ENCODE results near the gene HUS1B. TPM values are rescaled to one million over a fixed set of nuclear protein-coding genes. Genes with fewer than 3 reads are reported as not detected.

The HUS1B gene
- 1.3 and 1.8 TPM in 2 replicates for total RNA-seq
- long read RNA-seq, result 0 reads

DNA sequence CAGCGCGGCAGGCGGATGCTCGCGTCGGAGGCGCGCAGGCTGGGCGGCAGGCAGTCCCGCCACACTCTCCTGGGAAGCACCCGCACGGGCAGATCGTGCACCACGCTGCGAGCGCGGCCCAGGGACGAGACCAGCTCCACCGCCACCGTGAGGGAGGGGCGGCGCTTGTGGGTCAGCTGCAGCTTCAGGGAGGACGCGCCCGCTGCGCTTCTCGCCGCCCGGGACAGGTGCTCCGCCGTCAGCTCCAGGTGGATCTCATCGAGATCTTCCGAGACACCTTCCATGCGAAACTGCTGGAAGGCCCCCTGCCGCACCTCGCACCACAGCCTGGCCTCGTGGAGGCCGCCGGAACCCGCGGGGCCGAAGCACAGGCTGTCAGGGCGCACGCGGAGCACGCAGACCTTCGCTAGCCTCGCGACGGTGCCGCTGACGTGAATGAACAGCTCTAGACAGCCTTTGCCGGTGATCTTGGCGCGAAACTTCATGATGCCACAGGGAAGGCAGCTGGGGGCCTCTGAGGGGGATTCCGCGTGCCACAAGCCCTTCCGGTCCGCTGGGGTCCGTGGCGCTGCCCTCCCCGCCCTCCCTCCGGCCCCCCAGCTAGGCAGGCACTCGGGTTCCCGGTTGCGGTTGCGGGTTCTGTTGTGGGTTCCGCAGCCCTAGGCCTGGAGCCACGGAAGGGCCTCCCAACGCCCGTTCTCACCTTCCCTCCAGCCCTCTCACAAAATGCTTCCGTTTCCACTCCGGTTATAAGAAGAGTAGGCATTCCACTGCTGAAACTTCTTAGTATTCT lies at the start of gene HUS1B:
HUS1B (minus strand) TSS at position 641 of the 793 bp plus-strand sequence; CDS start at position 485, 156 bp downstream.
- TF ChIP-seq, protein P1, sequence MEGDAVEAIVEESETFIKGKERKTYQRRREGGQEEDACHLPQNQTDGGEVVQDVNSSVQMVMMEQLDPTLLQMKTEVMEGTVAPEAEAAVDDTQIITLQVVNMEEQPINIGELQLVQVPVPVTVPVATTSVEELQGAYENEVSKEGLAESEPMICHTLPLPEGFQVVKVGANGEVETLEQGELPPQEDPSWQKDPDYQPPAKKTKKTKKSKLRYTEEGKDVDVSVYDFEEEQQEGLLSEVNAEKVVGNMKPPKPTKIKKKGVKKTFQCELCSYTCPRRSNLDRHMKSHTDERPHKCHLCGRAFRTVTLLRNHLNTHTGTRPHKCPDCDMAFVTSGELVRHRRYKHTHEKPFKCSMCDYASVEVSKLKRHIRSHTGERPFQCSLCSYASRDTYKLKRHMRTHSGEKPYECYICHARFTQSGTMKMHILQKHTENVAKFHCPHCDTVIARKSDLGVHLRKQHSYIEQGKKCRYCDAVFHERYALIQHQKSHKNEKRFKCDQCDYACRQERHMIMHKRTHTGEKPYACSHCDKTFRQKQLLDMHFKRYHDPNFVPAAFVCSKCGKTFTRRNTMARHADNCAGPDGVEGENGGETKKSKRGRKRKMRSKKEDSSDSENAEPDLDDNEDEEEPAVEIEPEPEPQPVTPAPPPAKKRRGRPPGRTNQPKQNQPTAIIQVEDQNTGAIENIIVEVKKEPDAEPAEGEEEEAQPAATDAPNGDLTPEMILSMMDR (IDR thresholded peaks at IDR 0.05), result no peak
- peaks cover 8% of the 10 kb centered on the region for H3K9me3 Mint-ChIP-seq (ENCODE audit: unreplicated experiment)
- no peak within 1 kb of the TSS for H3K4me3 Mint-ChIP-seq (ENCODE audit: unreplicated experiment)
- peaks cover 9% of the 10 kb centered on the region for H3K36me3 Mint-ChIP-seq (ENCODE audit: unreplicated experiment)
- H3K27me3 Mint-ChIP-seq (ENCODE audit: unreplicated experiment), result no peaks in the 10 kb centered on the region
- peaks cover 46% of the 10 kb centered on the region for H3K4me1 Mint-ChIP-seq (ENCODE audit: unreplicated experiment)
- no peak for DNase-seq (ENCODE audit: extremely low spot score, unreplicated experiment)
- peak within 1 kb of the TSS; percentile 82 for H3K27ac Mint-ChIP-seq (ENCODE audit: unreplicated experiment)

DNA sequence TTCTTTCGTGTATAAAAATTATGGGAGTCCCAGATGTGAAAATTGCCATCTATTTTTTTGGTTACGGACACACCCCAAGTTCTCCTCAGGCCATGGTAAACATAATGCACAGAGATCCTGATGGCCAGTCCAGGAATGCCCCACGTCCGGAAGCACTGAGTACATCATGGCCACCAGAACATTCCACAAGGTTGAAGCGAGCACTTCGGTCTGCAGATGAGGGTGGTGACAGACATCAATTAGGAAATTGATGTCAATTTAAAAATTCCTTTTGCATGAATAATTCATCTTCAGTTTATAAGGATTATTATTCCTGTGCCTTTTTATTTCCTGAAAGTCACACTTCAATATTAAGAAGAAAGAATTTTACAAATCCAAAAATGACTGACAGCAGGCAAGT lies 49.2 kb upstream of the HUS1B start:
- DNase-seq (ENCODE audit: extremely low spot score, unreplicated experiment), result no peak

DNA sequence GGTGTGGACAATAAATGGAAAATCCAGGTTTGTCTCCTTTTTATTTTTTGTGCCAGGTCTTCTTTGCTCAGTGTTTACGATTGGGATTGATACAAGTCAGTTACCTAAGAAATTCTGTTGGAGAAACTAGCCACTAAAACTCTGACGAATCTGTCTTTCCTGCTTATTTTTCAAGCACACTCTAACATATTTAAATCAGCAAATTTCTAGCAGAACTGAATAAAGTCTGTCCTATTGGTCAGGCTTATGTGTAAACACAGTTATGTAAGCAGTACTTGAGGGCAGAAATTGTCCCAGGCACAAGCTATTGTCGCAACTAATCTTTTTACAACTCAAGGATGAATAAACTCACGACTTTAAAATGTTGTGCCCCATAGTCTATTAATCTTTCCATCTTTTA lies 48.1 kb upstream of the HUS1B start:
- Mint-ChIP-seq H3K4me1 (ENCODE audit: unreplicated experiment) (peaks cover 61% of the 10 kb centered on the region), H3K4me3 (ENCODE audit: unreplicated experiment) (no peak overlapping the region), H3K9me3 (ENCODE audit: unreplicated experiment) (no peaks in the 10 kb centered on the region), H3K27ac (ENCODE audit: unreplicated experiment) (no peak overlapping the region), H3K27me3 (ENCODE audit: unreplicated experiment) (no peaks in the 10 kb centered on the region), H3K36me3 (ENCODE audit: unreplicated experiment) (no peaks in the 10 kb centered on the region)
- no peak for DNase-seq (ENCODE audit: extremely low spot score, unreplicated experiment)
- TF ChIP-seq, protein P1 (IDR thresholded peaks at IDR 0.05), result no peak

More for the DNA sequence above, 49.2 kb upstream of the HUS1B start:
- no peaks in the 10 kb centered on the region for H3K36me3 Mint-ChIP-seq (ENCODE audit: unreplicated experiment)
- H3K9me3 Mint-ChIP-seq (ENCODE audit: unreplicated experiment), result no peaks in the 10 kb centered on the region
- TF ChIP-seq, protein P1 (IDR thresholded peaks at IDR 0.05), result no peak
- no peaks in the 10 kb centered on the region for H3K27me3 Mint-ChIP-seq (ENCODE audit: unreplicated experiment)
- H3K4me3 Mint-ChIP-seq (ENCODE audit: unreplicated experiment), result peak overlapping the region; percentile 39
- peak overlapping the region; percentile 80 for H3K27ac Mint-ChIP-seq (ENCODE audit: unreplicated experiment)
- H3K4me1 Mint-ChIP-seq (ENCODE audit: unreplicated experiment), result peaks cover 71% of the 10 kb centered on the region

DNA sequence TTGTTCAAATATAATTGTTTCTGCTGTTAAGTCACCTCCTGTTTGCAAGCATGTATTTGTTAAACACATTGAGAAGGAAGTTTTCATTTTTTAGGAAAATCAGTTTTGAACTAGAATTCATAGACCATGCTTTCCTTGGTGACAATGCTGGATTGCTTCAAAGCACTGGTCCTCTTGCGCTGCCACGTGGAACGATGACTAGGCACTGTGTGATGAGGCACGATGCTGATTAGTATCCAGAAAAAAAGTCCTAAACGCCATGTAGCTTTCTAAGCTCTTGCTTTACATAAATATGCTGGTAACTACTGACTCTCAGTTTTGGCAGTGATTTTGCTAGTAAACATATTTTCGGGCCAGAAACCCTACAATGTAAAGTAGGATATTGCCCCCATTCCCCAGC lies 47.1 kb upstream of the HUS1B start:
- Mint-ChIP-seq H3K36me3 (ENCODE audit: unreplicated experiment) (no peaks in the 10 kb centered on the region), H3K27me3 (ENCODE audit: unreplicated experiment) (no peaks in the 10 kb centered on the region), H3K4me1 (ENCODE audit: unreplicated experiment) (peaks cover 61% of the 10 kb centered on the region), H3K27ac (ENCODE audit: unreplicated experiment) (no peak overlapping the region), H3K4me3 (ENCODE audit: unreplicated experiment) (no peak overlapping the region), H3K9me3 (ENCODE audit: unreplicated experiment) (no peaks in the 10 kb centered on the region)
- DNase-seq (ENCODE audit: extremely low spot score, unreplicated experiment), result no peak
- TF ChIP-seq, protein P1 (IDR thresholded peaks at IDR 0.05), result no peak

DNA sequence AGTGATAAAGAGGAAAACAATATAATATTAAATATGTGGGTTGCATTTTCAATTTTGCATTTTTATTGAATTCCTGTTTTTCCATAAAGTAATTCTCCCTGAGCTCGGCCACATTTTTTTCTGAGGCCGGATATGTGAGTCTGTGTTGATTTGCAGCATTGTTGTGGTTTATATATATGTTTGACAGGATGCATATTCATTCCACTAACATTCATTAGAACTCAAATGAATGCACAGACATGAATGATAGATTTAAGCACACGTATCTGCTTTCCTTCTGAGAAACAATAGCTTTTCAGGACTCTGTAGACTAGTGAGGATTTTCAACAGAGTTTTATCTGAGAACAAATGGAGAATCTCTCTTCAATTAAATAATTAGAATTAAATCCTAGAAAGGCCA lies 46.7 kb upstream of the HUS1B start:
- Mint-ChIP-seq H3K27me3 (ENCODE audit: unreplicated experiment) (no peaks in the 10 kb centered on the region), H3K4me3 (ENCODE audit: unreplicated experiment) (no peak overlapping the region), H3K27ac (ENCODE audit: unreplicated experiment) (no peak overlapping the region), H3K4me1 (ENCODE audit: unreplicated experiment) (peaks cover 60% of the 10 kb centered on the region), H3K36me3 (ENCODE audit: unreplicated experiment) (no peaks in the 10 kb centered on the region), H3K9me3 (ENCODE audit: unreplicated experiment) (no peaks in the 10 kb centered on the region)
- no peak for DNase-seq (ENCODE audit: extremely low spot score, unreplicated experiment)
- TF ChIP-seq, protein P1 (IDR thresholded peaks at IDR 0.05), result no peak

Data from osteocyte (in vitro differentiated cells).